Osteoblast (primary cell): ENCODE measurements around the gene ABHD17B. TPM values are rescaled to one million over a fixed set of nuclear protein-coding genes. Genes with fewer than 3 reads are reported as not detected.

Experiments used
- DNase-seq: peaks from one replicate; pipeline ENCODE4 v3.0.0; 2011; ENCODE audit warnings: low spot score, mixed read lengths; ENCODE audit not compliant: insufficient read length; ENCODE audit errors: missing footprints
- H2AFZ ChIP-seq: 2 replicates; pipeline ENCODE4 v1.6.0; 2011; ENCODE audit warnings: mild to moderate bottlenecking, low read length
- H3K27ac ChIP-seq: 2 replicates; pipeline ENCODE4 v1.5.1; 2011; ENCODE audit warnings: mild to moderate bottlenecking, low read depth, low read length, moderate library complexity
- H3K27me3 ChIP-seq: 2 replicates; pipeline ENCODE4 v1.6.0; 2012; ENCODE audit warnings: mild to moderate bottlenecking, control low read depth, inconsistent platforms, low read length, moderate library complexity; ENCODE audit not compliant: insufficient read depth
- H3K36me3 ChIP-seq: 2 replicates; pipeline ENCODE4 v1.5.1; 2011; ENCODE audit warnings: mild to moderate bottlenecking, low read length, control low read depth, moderate library complexity; ENCODE audit not compliant: insufficient read depth
- H3K4me1 ChIP-seq: 2 replicates; pipeline ENCODE4 v1.5.1; 2011; ENCODE audit warnings: mild to moderate bottlenecking, low read length, control low read depth, moderate library complexity; ENCODE audit not compliant: insufficient read depth
- H3K4me2 ChIP-seq: 2 replicates; pipeline ENCODE4 v1.6.0; 2011; ENCODE audit warnings: mild to moderate bottlenecking, low read length; ENCODE audit not compliant: insufficient read depth
- H3K4me3 ChIP-seq: fragments of 200-600 bp; sonication (generic); 3 replicates; pipeline ENCODE4 v1.5.1; 2012; ENCODE audit warnings: mild to moderate bottlenecking, low read length, inconsistent platforms; ENCODE audit not compliant: insufficient read depth
- H3K79me2 ChIP-seq: 2 replicates; pipeline ENCODE4 v1.6.0; 2012; ENCODE audit warnings: mild to moderate bottlenecking, low read length, control low read depth, inconsistent platforms; ENCODE audit not compliant: insufficient read depth
- H3K9me3 ChIP-seq: 2 replicates; pipeline ENCODE4 v1.5.1; 2011; ENCODE audit warnings: low read depth, low read length, control low read depth
- H4K20me1 ChIP-seq: 2 replicates; pipeline ENCODE4 v1.6.0; 2012; ENCODE audit warnings: mild to moderate bottlenecking, low read length, control low read depth; ENCODE audit not compliant: insufficient read depth
- total RNA-seq: library from RNA; depleted of rRNA; stranded (reverse); fragments of >200 nt; gene quantifications from 2 replicates; pipeline ENCODE4 v1.2.3, GENCODE V29; 2012
- TF ChIP-seq, protein P1 (sequence below): IDR thresholded peaks from 2 replicates; pipeline ENCODE4 v1.5.1; 2011; ENCODE audit warnings: mild to moderate bottlenecking, low read depth, low read length, moderate library complexity; ENCODE audit errors: extremely low read depth

Gene ABHD17B
- total RNA-seq, 1 donor, result 21.4 TPM

DNA sequence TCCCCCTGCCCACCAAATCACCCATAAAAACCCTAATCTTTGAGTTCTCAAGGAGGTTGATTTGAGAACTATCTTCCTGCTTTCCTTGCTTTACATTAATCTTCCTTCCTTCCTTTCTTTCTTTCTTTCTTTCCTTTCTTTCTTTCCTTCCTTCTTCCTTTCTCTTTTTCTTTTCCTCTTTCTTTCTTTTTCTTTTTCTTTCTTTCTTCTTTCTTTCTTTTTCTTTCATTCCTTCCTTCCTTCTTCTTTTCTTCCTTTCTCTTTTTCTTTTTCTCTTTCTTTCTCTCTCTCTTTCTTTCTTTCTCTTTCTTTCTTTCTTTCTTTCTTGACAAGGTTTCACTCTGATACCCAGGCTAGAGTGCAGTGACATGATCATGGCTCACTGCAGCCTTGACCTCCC, 75.4 kb downstream of the ABHD17B start:
- H3K79me2 ChIP-seq, result no peaks in the 10 kb centered on the region
- H3K4me2 ChIP-seq, result no peak overlapping the region
- TF ChIP-seq, protein P1, sequence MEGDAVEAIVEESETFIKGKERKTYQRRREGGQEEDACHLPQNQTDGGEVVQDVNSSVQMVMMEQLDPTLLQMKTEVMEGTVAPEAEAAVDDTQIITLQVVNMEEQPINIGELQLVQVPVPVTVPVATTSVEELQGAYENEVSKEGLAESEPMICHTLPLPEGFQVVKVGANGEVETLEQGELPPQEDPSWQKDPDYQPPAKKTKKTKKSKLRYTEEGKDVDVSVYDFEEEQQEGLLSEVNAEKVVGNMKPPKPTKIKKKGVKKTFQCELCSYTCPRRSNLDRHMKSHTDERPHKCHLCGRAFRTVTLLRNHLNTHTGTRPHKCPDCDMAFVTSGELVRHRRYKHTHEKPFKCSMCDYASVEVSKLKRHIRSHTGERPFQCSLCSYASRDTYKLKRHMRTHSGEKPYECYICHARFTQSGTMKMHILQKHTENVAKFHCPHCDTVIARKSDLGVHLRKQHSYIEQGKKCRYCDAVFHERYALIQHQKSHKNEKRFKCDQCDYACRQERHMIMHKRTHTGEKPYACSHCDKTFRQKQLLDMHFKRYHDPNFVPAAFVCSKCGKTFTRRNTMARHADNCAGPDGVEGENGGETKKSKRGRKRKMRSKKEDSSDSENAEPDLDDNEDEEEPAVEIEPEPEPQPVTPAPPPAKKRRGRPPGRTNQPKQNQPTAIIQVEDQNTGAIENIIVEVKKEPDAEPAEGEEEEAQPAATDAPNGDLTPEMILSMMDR, result no peak
- no peaks in the 10 kb centered on the region for H4K20me1 ChIP-seq
- H3K27ac ChIP-seq, result no peak overlapping the region
- no peaks in the 10 kb centered on the region for H3K4me1 ChIP-seq
- no peak overlapping the region for H3K4me3 ChIP-seq
- H3K27me3 ChIP-seq, result no peaks in the 10 kb centered on the region
- H3K36me3 ChIP-seq, result no peaks in the 10 kb centered on the region
- no peak overlapping the region for H2AFZ ChIP-seq
- H3K9me3 ChIP-seq, result no peaks in the 10 kb centered on the region
- DNase-seq, result no peak

DNA sequence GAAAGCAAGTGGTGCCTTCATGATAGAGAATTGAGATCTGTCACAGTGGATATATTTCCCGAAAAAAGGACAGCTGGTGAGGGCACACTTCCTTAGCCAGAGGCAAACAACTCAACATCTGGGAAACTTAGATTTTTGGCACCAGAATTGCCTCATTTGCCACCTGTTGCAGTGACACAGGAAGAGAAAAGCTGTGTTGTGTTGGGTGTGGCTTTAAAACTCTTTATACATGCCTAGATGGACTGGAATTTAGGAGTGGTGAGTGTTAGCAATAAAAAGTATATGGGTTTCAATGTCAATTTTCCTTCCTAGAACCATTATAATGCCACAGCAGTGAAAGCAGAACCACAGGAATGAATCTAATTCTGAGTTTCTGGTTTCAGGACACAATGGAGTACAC, 80.1 kb downstream of the ABHD17B start:
- Histone ChIP-seq H2AFZ (no peak overlapping the region), H3K4me3 (no peak overlapping the region), H3K79me2 (no peaks in the 10 kb centered on the region), H3K4me2 (no peak overlapping the region), H4K20me1 (no peaks in the 10 kb centered on the region), H3K36me3 (no peaks in the 10 kb centered on the region), H3K4me1 (no peaks in the 10 kb centered on the region), H3K9me3 (no peaks in the 10 kb centered on the region), H3K27ac (no peak overlapping the region), H3K27me3 (no peaks in the 10 kb centered on the region)
- TF ChIP-seq, protein P1, result no peak
- no peak for DNase-seq

DNA sequence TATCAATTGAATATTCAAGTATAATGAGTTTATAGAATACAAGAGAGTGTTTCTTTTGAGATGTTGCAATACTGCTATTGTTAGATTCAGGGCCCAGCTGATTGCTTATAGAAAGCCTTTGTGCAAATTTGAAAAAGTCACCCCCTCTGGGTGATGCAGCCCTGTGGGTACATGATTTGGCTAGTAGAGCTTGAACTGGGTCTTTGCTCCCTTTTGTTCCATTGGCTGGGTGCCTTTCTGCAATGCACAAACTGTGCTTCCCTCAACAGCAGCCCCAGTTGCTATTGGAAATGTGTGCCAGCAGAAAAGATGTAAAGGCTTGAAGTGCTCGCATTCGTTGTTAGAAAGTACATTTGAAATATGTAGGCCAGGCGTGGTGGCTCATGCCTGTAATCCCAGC, 80.8 kb downstream of the ABHD17B start:
- Histone ChIP-seq H3K27ac (no peak overlapping the region), H3K4me3 (no peak overlapping the region), H3K79me2 (no peaks in the 10 kb centered on the region), H3K4me2 (no peak overlapping the region), H3K4me1 (no peaks in the 10 kb centered on the region), H2AFZ (no peak overlapping the region), H3K9me3 (no peaks in the 10 kb centered on the region), H4K20me1 (no peaks in the 10 kb centered on the region), H3K36me3 (no peaks in the 10 kb centered on the region), H3K27me3 (no peaks in the 10 kb centered on the region)
- DNase-seq, result no peak
- TF ChIP-seq, protein P1, result no peak

DNA sequence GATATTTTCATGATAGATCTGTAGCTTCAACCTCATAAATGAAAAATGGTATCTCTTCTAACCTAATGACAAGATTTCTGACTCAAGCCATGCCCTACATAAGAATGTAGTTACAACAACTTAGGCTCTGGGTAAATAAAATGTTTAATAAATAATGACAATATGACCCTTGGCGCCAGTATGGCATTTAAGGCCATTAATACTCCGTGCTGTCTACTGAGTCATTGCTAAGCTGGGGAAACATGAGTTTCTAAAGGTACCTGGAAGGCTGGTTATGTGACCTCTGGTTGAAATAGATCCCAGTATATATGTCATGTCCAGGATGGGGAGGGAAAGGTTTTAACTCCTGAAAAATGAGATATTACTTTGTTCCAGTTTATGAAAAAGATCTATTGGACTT, 84.7 kb downstream of the ABHD17B start:
- no peaks in the 10 kb centered on the region for H3K36me3 ChIP-seq
- no peak for DNase-seq

More for the DNA sequence above, 84.7 kb downstream of the ABHD17B start:
- Histone ChIP-seq H4K20me1 (no peaks in the 10 kb centered on the region), H3K4me1 (peaks cover 4% of the 10 kb centered on the region), H3K4me3 (no peak overlapping the region), H3K27me3 (no peaks in the 10 kb centered on the region), H3K4me2 (no peak overlapping the region), H3K79me2 (no peaks in the 10 kb centered on the region), H2AFZ (no peak overlapping the region), H3K27ac (no peak overlapping the region), H3K9me3 (no peaks in the 10 kb centered on the region)
- TF ChIP-seq, protein P1, result no peak
